HCT116 (cell line): Measurements from ENCODE around the gene GALNT18. TPM values are rescaled to one million over a fixed set of nuclear protein-coding genes. Genes with fewer than 3 reads are reported as not detected.

Experiments
- ATAC-seq: fragments of 200-7000 bp; cut with Tn5 transposase; 2 replicates; pipeline ENCODE4 v1.9.1; 2020; ENCODE audit warnings: mild to moderate bottlenecking, moderate library complexity
- BruUV-seq: library from RNA; stranded (reverse); fragments of 400-500 nt; replicated peaks from 2 replicates; lab custom pipeline; 2021; lab: Mats Ljungman, UMichigan
- CTCF ChIA-PET: fragments of 300-600 bp; sonication (Branson Sonifier 250); formaldehyde crosslinking; loops from one replicate; lab custom pipeline; 2021; ENCODE audit warnings: antibody characterized with exemption; lab: Charles Lee
- POLR2A ChIA-PET: fragments of 300-600, 350-600 bp; sonication (Branson Sonifier 250); formaldehyde crosslinking; loops from one replicate; lab custom pipeline; 2021; ENCODE audit warnings: antibody characterized with exemption; lab: Charles Lee
- RAD21 ChIA-PET, 2 experiments: fragments of 300-600 bp; sonication (Branson Sonifier 250); formaldehyde crosslinking; loops; one replicate each; lab custom pipeline; 2023; ENCODE audit warnings: low total read pairs in 2 of 2; ENCODE audit not compliant: uncharacterized antibody in 2 of 2, unreplicated experiment in 2 of 2, low non-redundant PET in 1 of 2; lab: Charles Lee
- DNase-seq: peaks from one replicate; pipeline ENCODE4 v3.0.0-alpha.2; 2010; ENCODE audit warnings: low read depth, low spot score
- H2AFZ ChIP-seq: fragments of 200-600 bp; shearing (Covaris generic), sonication (generic); 2 replicates; pipeline ENCODE4 v1.6.1; 2017; ENCODE audit warnings: low read depth, mixed run types, mixed read lengths, antibody characterized with exemption, low read length; ENCODE audit not compliant: poor library complexity, severe bottlenecking
- H3K27ac ChIP-seq: 2 replicates; pipeline ENCODE4 v1.5.1; 2012; ENCODE audit warnings: low read depth, low read length
- H3K27me3 ChIP-seq: fragments of 200-600 bp; sonication (generic); 2 replicates; pipeline ENCODE4 v1.6.1; 2016; ENCODE audit warnings: mixed run types, low read length, mixed read lengths; ENCODE audit not compliant: insufficient read depth
- H3K36me3 ChIP-seq, 2 experiments: fragments of 200-500 bp in 1 of 2; fragments of 200-600 bp in 1 of 2; sonication (Bioruptor generic) in 1 of 2; sonication (generic) in 1 of 2; 2 replicates each; pipeline versions ENCODE4 v1.5.1 to v1.6.1; 2014 to 2016; ENCODE audit warnings: low read length in 2 of 2, inconsistent platforms in 1 of 2, mixed read lengths in 1 of 2, mixed run types in 1 of 2; ENCODE audit not compliant: insufficient read depth in 2 of 2, control insufficient read depth in 1 of 2
- H3K4me1 ChIP-seq, 2 experiments: fragments of 200-600 bp in 1 of 2; sonication (generic) in 1 of 2; 2 replicates each; pipeline versions ENCODE4 v1.5.1 to v1.6.1; 2012 to 2017; ENCODE audit warnings: low read length in 2 of 2, inconsistent platforms in 1 of 2, mild to moderate bottlenecking in 1 of 2, mixed read lengths in 1 of 2, mixed run types in 1 of 2, moderate library complexity in 1 of 2; ENCODE audit not compliant: insufficient read depth in 2 of 2, control insufficient read depth in 1 of 2
- H3K4me2 ChIP-seq: fragments of 200-600 bp; sonication (generic); 2 replicates; pipeline ENCODE4 v1.6.1; 2017; ENCODE audit warnings: mixed run types, low read length, mixed read lengths
- H3K4me3 ChIP-seq, 2 experiments: fragments of 200-600 bp in 1 of 2; sonication (generic) in 1 of 2; replicated peaks in 1 of 2; 2 replicates each; pipeline ENCODE4 v1.5.1; 2011 to 2016; ENCODE audit warnings: low read length in 2 of 2, control low read depth in 1 of 2, low read depth in 1 of 2, mild to moderate bottlenecking in 1 of 2, mixed read lengths in 1 of 2, mixed run types in 1 of 2
- H3K79me2 ChIP-seq: fragments of 200-600 bp; sonication (generic); 2 replicates; pipeline ENCODE4 v1.6.1; 2017; ENCODE audit warnings: mild to moderate bottlenecking, mixed run types, low read length, moderate library complexity, mixed read lengths; ENCODE audit not compliant: insufficient read depth
- H3K9ac ChIP-seq: fragments of 200-600 bp; sonication (generic); 2 replicates; pipeline ENCODE4 v1.6.1; 2016; ENCODE audit warnings: low read length, mixed read lengths
- H3K9me2 ChIP-seq: fragments of 200-600 bp; sonication (generic), shearing (Covaris generic); 2 replicates; pipeline ENCODE4 v1.6.1; 2017; ENCODE audit warnings: mixed run types, mild to moderate bottlenecking, moderate library complexity; ENCODE audit not compliant: insufficient read depth
- H3K9me3 ChIP-seq, 2 experiments: fragments of 200-500 bp in 1 of 2; fragments of 200-600 bp in 1 of 2; sonication (Bioruptor generic) in 1 of 2; sonication (generic) in 1 of 2; 2 replicates each; pipeline ENCODE4 v1.6.1; 2014 to 2017; ENCODE audit warnings: low read length in 2 of 2, mixed read lengths in 2 of 2, inconsistent platforms in 1 of 2, low read depth in 1 of 2, mild to moderate bottlenecking in 1 of 2, mixed run types in 1 of 2, moderate library complexity in 1 of 2; ENCODE audit not compliant: control insufficient read depth in 1 of 2, insufficient read depth in 1 of 2
- H4K20me1 ChIP-seq: fragments of 200-600 bp; sonication (generic), shearing (Covaris generic); 2 replicates; pipeline ENCODE4 v1.6.1; 2017; ENCODE audit warnings: mixed run types, mild to moderate bottlenecking, moderate library complexity; ENCODE audit not compliant: insufficient read depth
- CBX3 ChIP-seq: IDR thresholded peaks from 2 replicates; pipeline ENCODE4 v1.6.1; 2012; ENCODE audit warnings: low read depth
- CEBPB ChIP-seq: IDR thresholded peaks from 2 replicates; pipeline ENCODE4 v1.6.1; 2012; ENCODE audit warnings: low read depth
- EGR1 ChIP-seq: IDR thresholded peaks from 2 replicates; pipeline ENCODE4 v1.6.1; 2012; ENCODE audit warnings: low read depth
- ELF1 ChIP-seq: IDR thresholded peaks from 2 replicates; pipeline ENCODE4 v1.6.1; 2012; ENCODE audit warnings: low read depth, borderline replicate concordance
- EZH2phosphoT487 ChIP-seq: fragments of 200-600 bp; IDR thresholded peaks from 2 replicates; pipeline ENCODE4 v1.6.1; 2018; ENCODE audit warnings: antibody characterized with exemption, borderline replicate concordance
- FOSL1 ChIP-seq: IDR thresholded peaks from 2 replicates; pipeline ENCODE4 v1.6.1; 2012; ENCODE audit warnings: low read depth
- JUND ChIP-seq: IDR thresholded peaks from 2 replicates; pipeline ENCODE4 v1.6.1; 2012
- POLR2AphosphoS5 ChIP-seq: IDR thresholded peaks from 2 replicates; pipeline ENCODE4 v1.6.1; 2011; ENCODE audit warnings: mild to moderate bottlenecking, low read depth, low read length, moderate library complexity
- RAD21 ChIP-seq: IDR thresholded peaks from 2 replicates; pipeline ENCODE4 v1.6.1; 2012; ENCODE audit warnings: low read depth, mild to moderate bottlenecking
- REST ChIP-seq: IDR thresholded peaks from 2 replicates; pipeline ENCODE4 v1.6.1; 2012; ENCODE audit warnings: low read depth
- SIN3A ChIP-seq: IDR thresholded peaks from 2 replicates; pipeline ENCODE4 v1.6.1; 2012; ENCODE audit warnings: low read depth
- SP1 ChIP-seq: IDR thresholded peaks from 2 replicates; pipeline ENCODE4 v1.6.1; 2012; ENCODE audit warnings: low read depth
- SRF ChIP-seq: IDR thresholded peaks from 2 replicates; pipeline ENCODE4 v1.6.1; 2012; ENCODE audit warnings: low read depth
- TCF7L2 ChIP-seq: IDR thresholded peaks from 2 replicates; pipeline ENCODE4 v1.7.0; 2011; ENCODE audit warnings: borderline replicate concordance, inconsistent platforms; ENCODE audit not compliant: insufficient read depth, insufficient read length; ENCODE audit errors: extremely low read depth
- YY1 ChIP-seq: IDR thresholded peaks from 2 replicates; pipeline ENCODE4 v1.6.1; 2011; ENCODE audit warnings: low read length, low read depth, moderate library complexity, mild to moderate bottlenecking; ENCODE audit not compliant: insufficient replicate concordance; ENCODE audit errors: extremely low read depth
- ZFX ChIP-seq: fragments of 450-650 bp; IDR thresholded peaks from 2 replicates; pipeline ENCODE4 v1.6.1; 2017
- intact Hi-C: fragments of 100-400 bp; cut with micrococcal nuclease; formaldehyde crosslinking; loops from 2 replicates; pipeline ENCODE4 v1.10.0; 2022
- total RNA-seq: library from RNA; stranded (reverse); gene quantifications from one replicate; pipeline ENCODE4 v1.2.1, GENCODE V29; 2021; ENCODE audit not compliant: unreplicated experiment
- TF ChIP-seq, protein P1 (sequence below): IDR thresholded peaks from 2 replicates; pipeline ENCODE4 v1.6.1; 2012
- TF ChIP-seq, protein P2 (sequence below), 3 experiments: fragments of 200-600 bp in 1 of 3; sonication (generic) in 1 of 3; IDR thresholded peaks in 2 of 3; conservative IDR thresholded peaks in 1 of 3; 2 replicates each; pipeline ENCODE4 v1.5.1; 2012 to 2017; ENCODE audit warnings: low read depth in 2 of 3, low read length in 2 of 3, antibody characterized with exemption in 1 of 3, borderline replicate concordance in 1 of 3, control low read depth in 1 of 3, mild to moderate bottlenecking in 1 of 3, mixed read lengths in 1 of 3, mixed run types in 1 of 3, moderate library complexity in 1 of 3; ENCODE audit not compliant: insufficient read depth in 1 of 3

The GALNT18 gene
- total RNA-seq, 1 experiment from 2014 or later = 19.9 TPM

DNA sequence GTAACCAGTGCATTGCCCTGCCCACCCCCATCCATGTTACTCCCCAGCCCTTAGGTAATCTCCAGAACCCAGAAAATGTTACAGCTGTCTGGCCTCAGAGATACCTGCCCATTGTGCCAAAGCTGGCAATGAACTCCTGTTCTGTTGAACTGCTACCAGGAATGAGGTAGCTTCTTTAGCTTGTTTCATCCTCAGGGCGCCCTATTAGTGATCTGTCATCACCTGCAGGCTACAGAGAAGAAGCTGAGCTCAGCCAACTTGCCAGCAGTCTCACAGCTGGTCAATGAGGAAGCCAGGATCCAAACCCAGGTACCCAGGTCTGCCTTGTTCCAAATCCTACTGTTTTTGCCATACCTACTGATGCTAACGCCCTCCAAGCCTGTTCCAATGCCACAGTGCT is 88.7 kb downstream of the GALNT18 start:
- BruUV-seq = no TSS peak
- no peaks in the 10 kb centered on the region for H3K36me3 ChIP-seq
- RAD21 ChIA-PET = no interaction called here
- H3K4me2 ChIP-seq = no peak overlapping the region
- intact Hi-C loops = no loop called here
- no peaks in the 10 kb centered on the region for H3K27me3 ChIP-seq
- ATAC-seq (no peak), DNase-seq (no peak)
- CTCF ChIA-PET = interaction anchor here (1.1 kb wide), 1 partner anchor 505 kb away, joined by 3 read pairs; no protein-coding TSS in a partner anchor
- H3K9me2 ChIP-seq = no peaks in the 10 kb centered on the region
- no peak overlapping the region for H3K27ac ChIP-seq
- H3K4me3 ChIP-seq = no peak overlapping the region
- H4K20me1 ChIP-seq = no peaks in the 10 kb centered on the region
- H3K9ac ChIP-seq = no peak overlapping the region
- no peaks in the 10 kb centered on the region for H3K9me3 ChIP-seq
- H3K4me1 ChIP-seq = no peaks in the 10 kb centered on the region
- H3K79me2 ChIP-seq = no peaks in the 10 kb centered on the region
- POLR2A ChIA-PET = interaction anchor here (1.1 kb wide), 1 partner anchor 11 kb away, joined by 4 read pairs; no protein-coding TSS in a partner anchor
- no peak overlapping the region for H2AFZ ChIP-seq
- no peak for TF ChIP-seq CEBPB
- TF ChIP-seq CBX3 = no peak
- no peak for TF ChIP-seq ELF1
- no peak for TF ChIP-seq JUND
- TF ChIP-seq EZH2phosphoT487 = no peak
- TF ChIP-seq YY1 = no peak
- no peak for TF ChIP-seq SRF
- TF ChIP-seq ZFX = no peak
- TF ChIP-seq, protein P1, sequence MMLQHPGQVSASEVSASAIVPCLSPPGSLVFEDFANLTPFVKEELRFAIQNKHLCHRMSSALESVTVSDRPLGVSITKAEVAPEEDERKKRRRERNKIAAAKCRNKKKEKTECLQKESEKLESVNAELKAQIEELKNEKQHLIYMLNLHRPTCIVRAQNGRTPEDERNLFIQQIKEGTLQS = no peak
- no peak for TF ChIP-seq TCF7L2
- TF ChIP-seq EGR1 = no peak
- no peak for TF ChIP-seq POLR2AphosphoS5
- TF ChIP-seq REST = no peak
- no peak for TF ChIP-seq FOSL1
- TF ChIP-seq SP1 = no peak
- no peak for TF ChIP-seq RAD21
- TF ChIP-seq, protein P2, sequence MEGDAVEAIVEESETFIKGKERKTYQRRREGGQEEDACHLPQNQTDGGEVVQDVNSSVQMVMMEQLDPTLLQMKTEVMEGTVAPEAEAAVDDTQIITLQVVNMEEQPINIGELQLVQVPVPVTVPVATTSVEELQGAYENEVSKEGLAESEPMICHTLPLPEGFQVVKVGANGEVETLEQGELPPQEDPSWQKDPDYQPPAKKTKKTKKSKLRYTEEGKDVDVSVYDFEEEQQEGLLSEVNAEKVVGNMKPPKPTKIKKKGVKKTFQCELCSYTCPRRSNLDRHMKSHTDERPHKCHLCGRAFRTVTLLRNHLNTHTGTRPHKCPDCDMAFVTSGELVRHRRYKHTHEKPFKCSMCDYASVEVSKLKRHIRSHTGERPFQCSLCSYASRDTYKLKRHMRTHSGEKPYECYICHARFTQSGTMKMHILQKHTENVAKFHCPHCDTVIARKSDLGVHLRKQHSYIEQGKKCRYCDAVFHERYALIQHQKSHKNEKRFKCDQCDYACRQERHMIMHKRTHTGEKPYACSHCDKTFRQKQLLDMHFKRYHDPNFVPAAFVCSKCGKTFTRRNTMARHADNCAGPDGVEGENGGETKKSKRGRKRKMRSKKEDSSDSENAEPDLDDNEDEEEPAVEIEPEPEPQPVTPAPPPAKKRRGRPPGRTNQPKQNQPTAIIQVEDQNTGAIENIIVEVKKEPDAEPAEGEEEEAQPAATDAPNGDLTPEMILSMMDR (IDR thresholded peaks at IDR 0.05 in 2 of 3, conservative IDR thresholded peaks at IDR 0.05 in 1 of 3; ENCODE audit: borderline replicate concordance in 1 of 3, insufficient read depth in 1 of 3, low read depth in 2 of 3, low read length in 2 of 3) = no peak
- TF ChIP-seq SIN3A = no peak
